PFSK-1 (cell line): ENCODE data around the gene THBS3.
A peak's percentile ranks its signal among the peaks of the same experiment; 100 is the strongest.

Experiments
- FOXP2 ChIP-seq: optimal IDR thresholded peaks from 2 replicates; pipeline ENCODE3; 2011; ENCODE audit warnings: borderline replicate concordance, control low read depth, inconsistent platforms; ENCODE audit not compliant: insufficient read depth; ENCODE audit errors: extremely low read length, extremely low read depth
- POLR2AphosphoS5 ChIP-seq: IDR thresholded peaks from 2 replicates; pipeline ENCODE4 v1.6.1; 2012; ENCODE audit warnings: low read depth, mild to moderate bottlenecking, control low read depth, low read length, moderate library complexity
- REST ChIP-seq, 2 experiments: IDR thresholded peaks; 2 replicates each; pipeline versions ENCODE4 v1.6.1 to v1.8.0; 2011 to 2012; ENCODE audit warnings: low read depth in 2 of 2, low read length in 2 of 2, control low read depth in 1 of 2, inconsistent platforms in 1 of 2, mild to moderate bottlenecking in 1 of 2, moderate library complexity in 1 of 2; ENCODE audit not compliant: insufficient read depth in 1 of 2
- SIN3A ChIP-seq: IDR thresholded peaks from 2 replicates; pipeline ENCODE4 v1.6.1; 2012; ENCODE audit warnings: mild to moderate bottlenecking, low read length, moderate library complexity, borderline replicate concordance; ENCODE audit not compliant: insufficient read depth
- TAF1 ChIP-seq: IDR thresholded peaks from 2 replicates; pipeline ENCODE4 v1.6.1; 2012; ENCODE audit warnings: low read length, control low read depth, borderline replicate concordance; ENCODE audit not compliant: insufficient read depth

THBS3 gene

GRCh38 chr1:155195201-155196102 is 12.2 kb downstream of the THBS3 start:
- TF ChIP-seq REST (IDR thresholded peaks at IDR 0.05; ENCODE audit: insufficient read depth in 1 of 2, low read depth in 2 of 2, low read length in 2 of 2): no peak
- no peak for TF ChIP-seq FOXP2
- no peak for TF ChIP-seq TAF1
- TF ChIP-seq POLR2AphosphoS5: no peak
- no peak for TF ChIP-seq SIN3A

- TF ChIP-seq SIN3A: no peak
- TF ChIP-seq POLR2AphosphoS5: peak; percentile 63; the same call in 1 of the 2 replicates
These were observed 14.3 kb downstream of the THBS3 start for GRCh38 chr1:155193275-155193990.

- TF ChIP-seq REST (IDR thresholded peaks at IDR 0.05; ENCODE audit: insufficient read depth in 1 of 2, low read depth in 2 of 2, low read length in 2 of 2): no peak
- TF ChIP-seq SIN3A: no peak
- no peak for TF ChIP-seq FOXP2
- no peak for TF ChIP-seq TAF1
- TF ChIP-seq POLR2AphosphoS5: no peak
These were observed 15.1 kb downstream of the THBS3 start for GRCh38 chr1:155192346-155193274.

GRCh38 chr1:155191904-155192303 is 15.8 kb downstream of the THBS3 start:
- no peak for TF ChIP-seq TAF1

- TF ChIP-seq POLR2AphosphoS5: no peak
- TF ChIP-seq TAF1: no peak
- TF ChIP-seq REST (IDR thresholded peaks at IDR 0.05; ENCODE audit: insufficient read depth in 1 of 2, low read depth in 2 of 2, low read length in 2 of 2): no peak
- TF ChIP-seq SIN3A: no peak
- TF ChIP-seq FOXP2: no peak
These were observed 19.4 kb downstream of the THBS3 start for GRCh38 chr1:155188268-155188667.
